ENCODE results near the gene CENPA.

DNA sequence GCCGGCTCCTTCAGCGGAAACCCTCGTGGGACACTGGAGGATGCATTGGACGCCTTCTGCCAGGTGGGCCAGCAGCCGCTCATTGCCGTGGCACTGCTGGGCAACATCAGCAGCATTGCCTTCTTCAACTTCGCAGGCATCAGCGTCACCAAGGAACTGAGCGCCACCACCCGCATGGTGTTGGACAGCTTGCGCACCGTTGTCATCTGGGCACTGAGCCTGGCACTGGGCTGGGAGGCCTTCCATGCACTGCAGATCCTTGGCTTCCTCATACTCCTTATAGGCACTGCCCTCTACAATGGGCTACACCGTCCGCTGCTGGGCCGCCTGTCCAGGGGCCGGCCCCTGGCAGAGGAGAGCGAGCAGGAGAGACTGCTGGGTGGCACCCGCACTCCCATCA is 7.8 kb upstream of the CENPA start:
- TF ChIP-seq CTCF (IDR thresholded peaks at IDR 0.05 in 8 of 11, conservative IDR thresholded peaks at IDR 0.05 in 3 of 11) (no peak), POLR2A (IDR thresholded peaks at IDR 0.05) (no peak)
